ENCODE data around the gene DTX1. TPM values are rescaled to one million over a fixed set of nuclear protein-coding genes. Genes with fewer than 3 reads are reported as not detected.

DTX1 gene
- total RNA-seq, 1 experiment from 2014 or later, result 3.0 TPM

DNA sequence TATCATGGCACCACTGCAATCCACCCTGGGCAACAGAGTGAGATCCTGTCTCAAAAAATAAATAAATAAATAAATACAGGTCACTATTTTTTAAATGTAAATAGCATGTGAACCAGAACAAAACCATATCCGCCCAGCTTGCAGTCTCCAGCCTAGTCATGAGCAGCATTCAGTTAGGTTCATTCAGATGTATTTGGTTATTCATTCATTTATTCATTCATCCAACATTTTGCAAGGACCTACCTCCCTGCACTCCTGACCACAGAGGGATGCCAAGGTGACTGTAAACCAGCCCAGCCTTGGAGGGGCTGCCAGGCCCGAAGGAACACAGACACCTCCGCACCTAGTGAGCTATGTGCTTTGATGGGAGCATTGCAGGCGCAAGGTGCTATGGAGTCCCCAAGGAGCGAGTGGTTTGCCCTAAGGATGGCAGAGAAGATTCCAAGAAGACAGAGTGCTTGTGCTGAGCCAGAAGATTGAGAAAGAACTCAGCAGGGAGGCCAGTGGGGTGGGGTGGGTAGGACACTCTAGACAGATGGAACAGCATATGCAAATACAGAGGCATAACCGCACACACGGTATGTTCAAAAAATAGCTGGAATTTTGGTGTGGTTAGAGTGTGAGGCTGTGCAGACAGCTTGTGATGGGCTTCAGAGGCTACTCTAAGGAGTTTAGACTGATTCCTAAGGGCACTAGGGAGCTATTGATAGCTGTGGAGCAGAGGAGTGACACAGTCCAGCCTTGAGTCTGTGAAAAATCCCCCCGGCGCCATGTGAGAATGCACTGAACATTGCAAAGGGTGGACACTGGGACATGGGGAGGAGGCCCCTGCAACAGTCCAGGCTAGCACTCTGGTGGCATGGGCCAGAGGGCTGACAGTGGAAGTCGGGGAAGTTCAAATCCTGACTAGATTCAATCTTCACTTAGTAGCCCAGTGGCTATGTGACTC is 11.7 kb downstream of the DTX1 start:
- Mint-ChIP-seq H3K9me3 (no peaks in the 10 kb centered on the region; a peak in 1 of 5 replicates), H3K36me3 (ENCODE audit: insufficient read depth in 1 of 3, low read depth in 3 of 3) (no peaks in the 10 kb centered on the region; a peak in 1 of 7 replicates), H3K4me3 (peak overlapping the region in 1 of 2 experiments; percentile 10; a peak in 1 of 5 replicates), H3K27ac (peak overlapping the region in 1 of 3 experiments; percentile 31; a peak in 2 of 7 replicates), H3K27me3 (ENCODE audit: low read depth) (peaks cover 22% of the 10 kb centered on the region), H3K4me1 (peaks cover 16 to 35% of the 10 kb centered on the region in 2 experiments)
- H3K23me2 ChIP-seq (ENCODE audit: insufficient read length, low read depth, low read length, poor library complexity, severe bottlenecking), result peaks cover 2% of the 10 kb centered on the region
- H3K4me2 ChIP-seq (ENCODE audit: insufficient read depth, insufficient read length, low read length), result no peak overlapping the region
- H3K79me1 ChIP-seq (ENCODE audit: insufficient read depth, low read depth, low read length, poor library complexity, severe bottlenecking), result no peaks in the 10 kb centered on the region
- no peak overlapping the region for H2BK120ac ChIP-seq (ENCODE audit: low read depth, low read length, poor library complexity, severe bottlenecking)
- no peak overlapping the region for H3K18ac ChIP-seq (ENCODE audit: insufficient read length, low read depth, low read length)
- no CpG with 5 or more reads among the region's 10 CpGs for WGBS (ENCODE audit: extremely low coverage, insufficient read length, low lambda C conversion rate)
- H3K14ac ChIP-seq (ENCODE audit: insufficient read depth, low read length), result no peak overlapping the region; the same call in 1 of the 2 replicates
- peak; percentile 27 for DNase-seq
- H2AFZ ChIP-seq (ENCODE audit: low read length), result no peak overlapping the region
- no peak overlapping the region for H2BK12ac ChIP-seq (ENCODE audit: insufficient read length, low read depth, low read length)
- no peaks in the 10 kb centered on the region for H4K20me1 ChIP-seq (ENCODE audit: control insufficient read depth, insufficient read depth, insufficient read length)
- H3K79me2 ChIP-seq (ENCODE audit: insufficient read depth, low read length), result no peaks in the 10 kb centered on the region
- TF ChIP-seq, protein P1, sequence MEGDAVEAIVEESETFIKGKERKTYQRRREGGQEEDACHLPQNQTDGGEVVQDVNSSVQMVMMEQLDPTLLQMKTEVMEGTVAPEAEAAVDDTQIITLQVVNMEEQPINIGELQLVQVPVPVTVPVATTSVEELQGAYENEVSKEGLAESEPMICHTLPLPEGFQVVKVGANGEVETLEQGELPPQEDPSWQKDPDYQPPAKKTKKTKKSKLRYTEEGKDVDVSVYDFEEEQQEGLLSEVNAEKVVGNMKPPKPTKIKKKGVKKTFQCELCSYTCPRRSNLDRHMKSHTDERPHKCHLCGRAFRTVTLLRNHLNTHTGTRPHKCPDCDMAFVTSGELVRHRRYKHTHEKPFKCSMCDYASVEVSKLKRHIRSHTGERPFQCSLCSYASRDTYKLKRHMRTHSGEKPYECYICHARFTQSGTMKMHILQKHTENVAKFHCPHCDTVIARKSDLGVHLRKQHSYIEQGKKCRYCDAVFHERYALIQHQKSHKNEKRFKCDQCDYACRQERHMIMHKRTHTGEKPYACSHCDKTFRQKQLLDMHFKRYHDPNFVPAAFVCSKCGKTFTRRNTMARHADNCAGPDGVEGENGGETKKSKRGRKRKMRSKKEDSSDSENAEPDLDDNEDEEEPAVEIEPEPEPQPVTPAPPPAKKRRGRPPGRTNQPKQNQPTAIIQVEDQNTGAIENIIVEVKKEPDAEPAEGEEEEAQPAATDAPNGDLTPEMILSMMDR (conservative IDR thresholded peaks at IDR 0.05), result no peak
- no peak overlapping the region for H3K23ac ChIP-seq (ENCODE audit: insufficient read length, low read depth, low read length)
- H3K4ac ChIP-seq (ENCODE audit: low read depth, low read length), result no peak overlapping the region
- peaks cover 4% of the 10 kb centered on the region; the same call in 1 of the 2 replicates for H3K4me1 ChIP-seq (ENCODE audit: insufficient read depth, low read length)
- no peak overlapping the region for H4K8ac ChIP-seq (replicated peaks; ENCODE audit: insufficient read length, low read depth, low read length)
- H4K91ac ChIP-seq (ENCODE audit: insufficient read length, low read depth, low read length), result no peak overlapping the region
- H3K9ac ChIP-seq (ENCODE audit: extremely low read depth, insufficient read length, low read length), result no peak overlapping the region
- no peak overlapping the region for H3K27ac ChIP-seq (ENCODE audit: insufficient read length, low read depth, low read length)
- no peak overlapping the region for H4K5ac ChIP-seq (ENCODE audit: insufficient read length, low read depth, low read length)
- H3K9me3 ChIP-seq (ENCODE audit: control insufficient read depth, low read depth, low read length), result no peaks in the 10 kb centered on the region
- no peak overlapping the region for H2BK15ac ChIP-seq (ENCODE audit: low read depth, low read length)
- H3K27me3 ChIP-seq (ENCODE audit: insufficient read depth, low read length), result no peaks in the 10 kb centered on the region
- H2AK5ac ChIP-seq (ENCODE audit: insufficient read length, low read length), result no peak overlapping the region
- H3T11ph ChIP-seq (ENCODE audit: low read length), result no peak overlapping the region
- no peak overlapping the region for H3K56ac ChIP-seq (ENCODE audit: insufficient read length, low read depth, low read length)
- H2BK20ac ChIP-seq (ENCODE audit: low read depth, low read length, poor library complexity, severe bottlenecking), result no peak overlapping the region
- no peak overlapping the region for H2BK5ac ChIP-seq (ENCODE audit: insufficient read length, low read length)

Data from H9 (cell line).